22Rv1 (cell line): Measurements from ENCODE around the gene PML.
"Not testable (repeated sequence)": the region's sequence is repeated elsewhere in the genome, so short reads cannot be mapped to it uniquely, and the experiment has no call there.

Experiments
- ZFX ChIP-seq: fragments of 450-650 bp; IDR thresholded peaks from 2 replicates; pipeline ENCODE4 v1.6.1; 2017; ENCODE audit warnings: antibody characterized with exemption, borderline replicate concordance
- TF ChIP-seq, protein P1 (sequence below): fragments of 450-650 bp; IDR thresholded peaks from 2 replicates; pipeline ENCODE4 v1.5.1; 2017; ENCODE audit warnings: mild to moderate bottlenecking

DNA sequence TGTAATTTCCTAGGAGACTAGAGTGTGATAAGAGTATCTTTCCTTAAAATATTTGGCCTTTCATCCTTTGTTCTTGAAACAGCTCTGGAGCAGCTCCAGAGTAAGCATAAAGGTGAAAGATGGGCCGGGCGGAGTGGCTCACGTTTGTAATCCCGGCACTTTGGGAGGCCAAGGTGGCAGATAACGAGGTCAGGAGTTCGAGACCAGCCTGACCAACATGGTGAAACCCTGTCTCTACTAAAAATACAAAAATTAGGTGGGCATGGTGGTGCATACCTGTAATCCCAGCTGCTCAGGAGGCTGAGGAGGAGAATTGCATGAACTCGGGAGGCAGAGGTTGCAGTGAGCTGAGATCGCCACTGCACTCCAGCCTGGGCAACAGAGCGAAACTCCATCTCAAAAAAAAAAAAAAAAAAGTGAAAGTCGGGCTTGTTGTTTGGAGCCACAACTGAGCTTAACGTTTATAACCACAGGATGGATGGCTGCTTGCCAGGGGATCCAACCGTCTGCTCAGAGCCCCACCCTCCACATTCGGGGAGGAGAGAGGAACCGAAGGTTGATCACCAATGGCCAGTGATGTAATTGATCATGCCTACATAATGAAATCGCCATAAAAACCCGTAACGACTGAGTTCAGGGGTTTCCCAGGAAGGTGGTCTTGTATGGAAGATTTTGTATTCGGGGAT is 18.9 kb upstream of the PML start:
- TF ChIP-seq, protein P1, sequence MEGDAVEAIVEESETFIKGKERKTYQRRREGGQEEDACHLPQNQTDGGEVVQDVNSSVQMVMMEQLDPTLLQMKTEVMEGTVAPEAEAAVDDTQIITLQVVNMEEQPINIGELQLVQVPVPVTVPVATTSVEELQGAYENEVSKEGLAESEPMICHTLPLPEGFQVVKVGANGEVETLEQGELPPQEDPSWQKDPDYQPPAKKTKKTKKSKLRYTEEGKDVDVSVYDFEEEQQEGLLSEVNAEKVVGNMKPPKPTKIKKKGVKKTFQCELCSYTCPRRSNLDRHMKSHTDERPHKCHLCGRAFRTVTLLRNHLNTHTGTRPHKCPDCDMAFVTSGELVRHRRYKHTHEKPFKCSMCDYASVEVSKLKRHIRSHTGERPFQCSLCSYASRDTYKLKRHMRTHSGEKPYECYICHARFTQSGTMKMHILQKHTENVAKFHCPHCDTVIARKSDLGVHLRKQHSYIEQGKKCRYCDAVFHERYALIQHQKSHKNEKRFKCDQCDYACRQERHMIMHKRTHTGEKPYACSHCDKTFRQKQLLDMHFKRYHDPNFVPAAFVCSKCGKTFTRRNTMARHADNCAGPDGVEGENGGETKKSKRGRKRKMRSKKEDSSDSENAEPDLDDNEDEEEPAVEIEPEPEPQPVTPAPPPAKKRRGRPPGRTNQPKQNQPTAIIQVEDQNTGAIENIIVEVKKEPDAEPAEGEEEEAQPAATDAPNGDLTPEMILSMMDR, result not testable (repeated sequence)
- not testable (repeated sequence) for TF ChIP-seq ZFX
